GM21619 (cell line): ENCODE data around the gene SELENOH.
"Not testable (repeated sequence)": the region's sequence is repeated elsewhere in the genome, so short reads cannot be mapped to it uniquely, and the experiment has no call there.

Experiments used
- ATAC-seq: cut with Tn5 transposase; IDR thresholded peaks from one replicate; pipeline ENCODE4 v1.9.1; 2021; ENCODE audit not compliant: unreplicated experiment

The SELENOH gene, protein sequence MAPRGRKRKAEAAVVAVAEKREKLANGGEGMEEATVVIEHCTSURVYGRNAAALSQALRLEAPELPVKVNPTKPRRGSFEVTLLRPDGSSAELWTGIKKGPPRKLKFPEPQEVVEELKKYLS

DNA sequence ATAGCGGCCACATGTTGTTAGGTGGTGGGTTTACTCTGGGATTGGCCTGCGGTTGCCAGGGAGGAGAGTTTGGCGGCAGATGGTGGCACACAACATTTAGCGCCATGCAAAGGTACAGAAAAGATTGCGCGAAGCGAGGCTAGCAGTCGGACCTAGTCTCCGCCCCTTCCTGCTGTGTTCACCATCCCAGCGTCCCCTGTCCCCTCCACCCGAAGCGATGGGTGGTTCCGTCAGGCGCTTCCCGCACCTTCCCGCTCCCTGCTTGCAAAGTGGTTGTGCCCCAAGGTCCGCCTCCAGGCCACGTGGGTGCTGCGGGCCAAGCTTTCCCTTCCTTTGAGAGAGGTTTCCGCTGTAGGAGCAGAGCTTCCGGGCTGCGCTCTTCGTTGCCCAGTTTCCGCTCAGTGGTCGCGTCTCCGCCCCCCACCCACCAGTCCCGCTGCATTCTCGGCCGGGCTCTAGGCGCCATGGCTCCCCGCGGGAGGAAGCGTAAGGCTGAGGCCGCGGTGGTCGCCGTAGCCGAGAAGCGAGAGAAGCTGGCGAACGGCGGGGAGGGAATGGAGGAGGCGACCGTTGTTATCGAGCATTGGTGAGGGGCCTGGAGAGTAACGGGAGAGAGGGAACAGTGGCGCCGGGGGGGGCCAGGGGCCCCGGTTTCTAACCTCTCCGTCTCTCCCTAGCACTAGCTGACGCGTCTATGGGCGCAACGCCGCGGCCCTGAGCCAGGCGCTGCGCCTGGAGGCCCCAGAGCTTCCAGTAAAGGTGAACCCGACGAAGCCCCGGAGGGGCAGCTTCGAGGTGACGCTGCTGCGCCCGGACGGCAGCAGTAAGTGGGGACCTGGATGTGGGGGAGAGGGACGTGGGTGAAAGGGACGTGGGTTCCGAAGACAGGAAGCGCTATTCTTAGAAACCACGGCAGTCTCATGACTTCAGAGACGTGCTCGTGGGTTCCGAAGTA, at the start of gene SELENOH:
TSS of gene SELENOH (plus strand) at position 360 of the 955 bp plus-strand sequence. CDS start at position 465, 105 bp downstream.
- peak; percentile 91 for ATAC-seq

DNA sequence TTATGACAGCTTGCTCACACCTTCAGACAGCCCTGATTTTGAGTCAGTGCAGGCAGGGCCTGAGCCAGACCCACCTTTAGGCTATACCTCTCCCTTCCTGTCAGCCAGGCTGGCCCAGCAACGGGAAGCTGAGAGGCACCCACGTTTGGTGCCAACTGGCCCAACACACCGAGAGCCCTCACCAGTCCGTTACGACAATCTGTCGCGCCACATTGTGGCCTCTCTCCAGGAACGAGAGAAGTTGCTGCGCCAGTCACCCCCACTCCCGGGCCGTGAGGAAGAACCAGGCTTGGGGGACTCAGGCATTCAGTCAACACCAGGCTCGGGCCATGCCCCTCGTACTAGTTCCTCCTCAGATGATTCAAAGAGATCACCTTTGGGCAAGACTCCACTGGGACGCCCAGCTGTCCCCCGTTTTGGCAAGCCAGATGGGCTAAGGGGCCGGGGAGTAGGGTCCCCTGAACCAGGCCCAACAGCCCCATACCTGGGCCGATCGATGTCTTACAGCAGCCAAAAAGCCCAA, 42.4 kb upstream of the SELENOH start:
- no peak for ATAC-seq

DNA sequence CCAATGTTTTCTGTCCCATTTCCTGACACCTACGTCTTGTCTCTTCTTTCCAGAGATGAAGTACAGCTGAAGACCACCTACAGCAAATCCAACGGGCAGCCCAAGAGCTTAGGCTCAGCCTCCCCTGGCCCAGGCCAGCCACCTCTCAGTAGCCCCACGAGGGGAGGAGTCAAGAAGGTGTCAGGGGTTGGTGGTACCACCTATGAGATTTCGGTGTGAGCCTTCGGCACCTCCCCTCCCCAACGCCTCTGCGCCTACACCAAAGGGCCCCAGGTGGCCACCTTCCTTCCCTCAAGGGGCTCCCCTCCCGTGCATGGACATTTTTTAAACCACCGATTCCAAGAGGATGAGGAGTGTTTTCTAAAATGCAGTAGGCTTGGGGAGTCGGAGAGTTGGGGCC, 41.5 kb upstream of the SELENOH start:
- ATAC-seq = no peak

DNA sequence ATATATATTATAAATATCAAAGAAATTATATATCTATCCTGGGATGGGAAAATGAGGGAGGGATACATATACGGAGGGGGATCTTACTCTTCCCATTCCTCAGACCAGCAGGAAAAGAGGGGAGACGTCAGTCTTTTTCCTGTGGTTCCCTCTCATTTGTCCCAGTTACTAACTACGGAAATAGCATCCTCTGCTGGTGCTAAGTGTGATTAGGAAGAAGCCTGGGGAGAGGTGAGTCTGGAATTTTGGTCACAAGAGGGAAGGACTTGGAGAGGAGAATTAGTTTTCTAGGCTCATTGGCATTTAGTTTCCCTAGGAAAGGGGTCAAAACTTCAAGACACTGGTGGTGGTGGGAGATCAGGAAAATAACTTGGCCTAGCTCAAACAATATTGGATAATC, 40.9 kb upstream of the SELENOH start:
- no peak for ATAC-seq

DNA sequence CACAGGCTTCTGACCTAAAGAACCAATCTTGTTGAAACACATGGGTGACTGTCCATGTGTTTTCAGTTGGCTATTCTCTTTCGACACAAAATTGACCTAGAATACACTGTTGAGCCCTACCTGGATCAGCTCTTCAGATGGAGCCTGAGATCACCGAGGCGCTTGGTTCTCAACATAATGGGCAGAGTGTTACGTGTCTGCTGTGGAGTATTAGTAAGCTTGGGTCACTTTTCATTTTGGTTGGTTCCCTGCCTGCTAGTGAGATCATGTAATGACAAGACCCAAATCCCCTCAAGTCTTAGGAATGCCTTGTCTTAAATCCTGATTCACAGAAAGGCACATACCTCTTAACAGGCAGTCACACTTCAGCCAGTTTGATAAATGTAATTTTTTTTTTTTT, 38.0 kb upstream of the SELENOH start:
- ATAC-seq = no peak

DNA sequence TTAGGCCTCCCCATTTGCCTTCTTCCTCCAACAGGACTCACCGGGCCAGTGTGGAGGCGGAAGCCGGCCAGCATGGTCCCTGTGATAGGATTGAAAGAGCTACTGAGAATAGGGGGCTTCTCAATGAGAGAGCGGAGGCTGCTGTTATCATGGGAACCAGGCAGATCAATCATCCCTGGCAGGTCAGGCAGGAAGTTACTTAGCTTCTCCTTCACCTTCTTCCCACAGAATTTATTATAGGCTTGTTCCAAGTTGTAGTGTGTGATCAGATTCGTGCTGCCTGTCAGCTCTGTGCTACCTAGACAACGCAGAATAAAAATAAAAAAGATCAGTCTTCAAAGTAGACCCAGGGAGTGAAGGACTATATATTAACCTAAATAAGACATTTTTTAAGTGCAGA, 36.4 kb upstream of the SELENOH start:
- ATAC-seq = no peak

DNA sequence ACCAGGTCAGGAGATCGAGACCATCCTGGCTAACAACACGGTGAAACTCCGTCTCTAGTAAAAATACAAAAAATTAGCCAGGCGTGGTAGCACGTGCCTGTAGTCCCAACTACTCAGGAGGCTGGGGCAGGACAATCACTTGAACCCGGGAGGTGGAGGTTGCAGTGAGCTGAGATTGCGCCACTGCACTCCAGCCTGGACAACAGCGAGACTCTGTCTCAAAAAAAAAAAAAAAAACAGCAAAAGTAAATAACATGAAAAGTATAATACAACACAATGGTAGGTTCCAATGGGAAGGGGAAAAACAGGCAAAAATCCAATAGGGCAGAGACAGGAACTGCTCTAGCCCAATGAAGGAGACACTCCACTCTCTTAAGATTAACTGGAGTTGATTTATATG, 35.9 kb upstream of the SELENOH start:
- ATAC-seq = not testable (repeated sequence)

DNA sequence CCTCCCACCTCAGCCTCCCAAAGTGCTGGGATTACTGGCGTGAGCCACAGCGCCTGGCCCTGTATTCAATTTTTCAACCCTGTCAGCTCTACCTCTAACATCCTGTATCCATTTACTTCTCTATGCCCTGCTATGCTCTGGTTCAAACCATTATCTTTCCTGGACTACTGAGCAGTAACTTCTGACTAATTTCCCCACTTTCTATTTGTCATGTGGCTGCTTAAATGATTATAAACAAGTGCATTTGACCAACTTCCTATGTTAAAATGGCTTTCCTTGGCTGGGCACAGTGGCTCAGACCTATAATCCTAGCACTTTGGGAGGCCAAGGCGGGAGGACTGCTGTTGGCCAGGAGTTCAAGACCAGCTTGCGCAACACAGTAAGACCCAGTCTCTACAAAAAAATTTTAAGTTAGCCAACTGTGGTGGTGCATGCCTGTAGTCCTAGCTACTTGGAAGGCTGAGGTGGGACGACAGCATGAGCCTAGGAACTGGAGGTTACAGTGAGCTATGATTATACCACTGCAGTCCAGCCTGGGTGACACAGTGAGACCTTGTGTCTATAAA, 31.4 kb upstream of the SELENOH start:
- ATAC-seq = no peak

DNA sequence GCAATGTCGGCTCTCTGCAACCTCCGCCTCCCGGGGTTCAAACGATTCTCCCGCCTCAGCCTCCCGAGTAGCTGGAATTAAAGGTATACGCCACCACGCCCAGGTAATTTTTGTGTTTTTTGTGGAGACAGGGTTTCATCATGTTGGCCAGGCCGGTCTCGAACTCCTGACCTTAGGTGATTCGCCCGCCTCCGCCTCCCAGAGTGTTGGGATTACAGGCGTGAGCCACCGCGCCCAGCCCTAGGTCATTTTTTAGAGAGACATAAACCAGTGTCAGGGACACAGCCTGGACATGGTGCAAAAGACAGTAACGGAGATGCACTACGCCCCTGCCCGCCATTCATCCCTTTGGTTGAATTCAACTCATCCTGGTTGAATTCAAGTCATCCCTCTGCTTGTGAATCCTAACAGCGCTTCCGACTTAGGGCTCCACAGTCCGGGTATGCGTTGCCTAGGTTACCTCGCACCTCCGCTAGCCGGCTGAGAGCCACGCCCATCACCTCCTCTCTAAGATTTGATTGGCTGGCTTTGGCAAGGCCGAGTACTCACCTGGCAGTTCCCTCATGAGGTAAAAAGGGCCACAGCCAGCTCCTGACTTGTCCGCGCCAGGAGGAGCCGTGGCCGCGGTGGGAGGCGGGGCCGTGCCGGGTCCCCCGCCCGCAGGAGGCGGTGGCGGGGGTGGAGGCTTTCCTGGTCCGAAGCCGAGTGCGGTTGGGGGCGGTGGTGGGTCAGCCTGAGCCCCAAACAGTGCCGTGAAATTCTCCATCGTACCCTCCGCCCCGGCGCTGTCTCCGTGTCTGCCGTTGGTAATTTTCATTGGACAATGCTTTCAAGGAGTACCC, 29.7 kb upstream of the SELENOH start, which contains the start of gene MED19:
TSS of gene MED19 (minus strand) at position 802 of the 842 bp plus-strand sequence. CDS start at position 766, 36 bp downstream.
- peak; percentile 38 for ATAC-seq

DNA sequence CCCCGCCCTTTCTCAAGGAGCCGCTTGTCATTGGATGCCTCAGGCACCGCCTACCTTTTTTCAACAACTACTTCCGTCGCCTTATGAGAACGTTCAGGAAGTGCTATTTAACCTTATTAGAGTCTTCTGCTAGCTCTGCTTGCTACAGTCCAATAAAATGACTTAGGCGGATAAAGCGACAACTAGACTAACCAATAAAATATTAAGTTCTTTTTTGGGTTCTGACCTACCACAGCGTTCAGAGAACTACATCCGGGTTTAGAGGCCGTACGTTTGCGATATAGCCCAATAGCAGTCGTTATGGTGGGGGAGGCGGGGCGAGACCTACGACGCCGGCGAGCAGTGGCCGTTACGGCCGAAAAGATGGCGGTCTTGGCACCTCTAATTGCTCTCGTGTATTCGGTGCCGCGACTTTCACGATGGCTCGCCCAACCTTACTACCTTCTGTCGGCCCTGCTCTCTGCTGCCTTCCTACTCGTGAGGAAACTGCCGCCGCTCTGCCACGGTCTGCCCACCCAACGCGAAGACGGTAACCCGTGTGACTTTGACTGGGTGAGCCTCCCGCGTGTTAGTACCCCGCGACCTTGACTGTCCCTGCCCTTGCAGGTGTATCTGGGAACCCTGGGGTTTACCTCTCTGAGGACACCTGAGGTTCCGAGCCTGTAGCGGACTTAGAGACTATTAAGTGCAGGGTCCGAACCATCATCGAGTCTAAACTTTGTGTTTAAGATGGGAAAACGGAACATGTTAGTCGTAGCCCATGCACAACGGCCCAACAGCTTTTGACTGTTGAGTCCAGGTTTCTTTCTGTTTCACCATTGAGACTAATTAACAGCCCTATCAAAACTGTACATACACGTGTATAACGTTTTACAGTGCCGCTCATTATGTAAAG, 28.8 kb upstream of the SELENOH start, which contains the start of gene TMX2:
TSS of gene TMX2 (plus strand) at position 338 of the 895 bp plus-strand sequence. CDS start at position 364, 26 bp downstream.
- ATAC-seq = peak; percentile 91

DNA sequence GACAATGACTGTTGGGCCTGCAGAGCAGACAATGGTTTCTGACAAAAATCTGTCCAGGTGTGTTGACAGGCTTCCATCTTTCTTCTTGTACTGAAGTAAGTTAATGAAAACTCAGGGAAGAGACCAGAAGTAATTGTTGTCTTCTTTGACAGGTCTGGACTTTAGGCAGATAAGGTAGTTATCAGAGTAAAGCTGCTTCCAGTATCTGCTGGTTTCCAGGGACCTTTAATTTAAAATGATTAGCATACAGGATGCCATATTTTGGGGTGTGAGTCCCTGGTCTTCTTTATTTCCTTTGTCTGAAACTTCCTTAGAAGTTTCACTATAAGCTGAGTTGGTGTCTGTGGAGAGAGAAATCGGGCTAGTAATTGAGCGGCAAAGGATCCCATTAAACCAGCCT, 27.5 kb upstream of the SELENOH start:
- no peak for ATAC-seq

DNA sequence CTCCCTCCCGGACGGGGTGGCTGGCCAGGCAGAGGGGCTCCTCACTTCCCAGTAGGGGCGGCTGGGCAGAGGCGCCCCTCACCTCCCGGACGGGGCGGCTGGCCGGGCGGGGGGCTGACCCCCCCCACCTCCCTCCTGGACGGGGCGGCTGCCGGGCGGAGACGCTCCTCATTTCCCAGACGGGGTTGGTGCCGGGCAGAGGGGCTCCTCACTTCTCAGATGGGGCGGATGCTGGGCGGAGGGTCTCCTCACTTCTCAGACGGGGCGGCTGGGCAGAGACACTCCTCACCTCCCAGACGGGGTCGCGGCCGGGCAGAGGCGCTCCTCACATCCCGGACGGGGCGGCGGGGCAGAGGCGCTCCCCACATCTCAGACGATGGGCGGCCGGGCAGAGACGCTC, 24.6 kb upstream of the SELENOH start:
- not testable (repeated sequence) for ATAC-seq

DNA sequence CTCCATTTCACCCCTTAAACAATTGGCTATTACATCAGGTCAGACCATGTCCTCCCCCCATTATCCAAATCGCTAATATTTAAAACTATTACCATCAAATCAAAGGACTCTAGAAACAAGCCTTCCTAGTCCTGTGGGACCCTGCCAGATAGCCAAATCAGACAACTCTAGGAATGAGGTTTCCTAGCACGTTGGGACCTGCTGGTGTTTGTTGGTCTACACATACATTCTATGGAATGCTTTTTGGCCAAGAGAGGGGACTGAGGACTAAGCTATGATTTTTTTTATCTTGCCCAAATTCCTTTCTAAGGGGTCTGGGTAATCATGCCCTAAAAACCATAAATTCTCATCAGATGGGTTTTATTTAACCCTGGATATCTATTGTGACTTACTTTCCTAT, 14.1 kb upstream of the SELENOH start:
- no peak for ATAC-seq

DNA sequence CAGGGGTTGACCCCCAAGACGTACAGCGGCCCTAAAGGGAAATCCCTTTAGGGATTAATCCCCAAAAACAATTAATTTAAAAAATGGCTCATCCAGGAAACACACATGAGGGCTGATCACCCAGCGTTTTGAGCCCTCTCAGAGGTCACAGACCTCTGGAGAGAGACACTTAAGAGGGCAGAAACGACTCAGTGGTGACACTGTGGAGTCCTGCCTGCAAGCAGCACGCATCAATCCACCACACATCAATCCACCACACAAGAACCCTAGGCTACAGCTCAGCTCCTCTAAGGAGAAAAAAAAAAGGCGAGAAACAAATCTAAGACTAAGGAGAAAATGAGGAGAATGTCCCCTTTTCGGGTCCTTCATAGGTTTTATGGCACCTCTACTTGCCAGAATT, 12.5 kb upstream of the SELENOH start:
- ATAC-seq = no peak

DNA sequence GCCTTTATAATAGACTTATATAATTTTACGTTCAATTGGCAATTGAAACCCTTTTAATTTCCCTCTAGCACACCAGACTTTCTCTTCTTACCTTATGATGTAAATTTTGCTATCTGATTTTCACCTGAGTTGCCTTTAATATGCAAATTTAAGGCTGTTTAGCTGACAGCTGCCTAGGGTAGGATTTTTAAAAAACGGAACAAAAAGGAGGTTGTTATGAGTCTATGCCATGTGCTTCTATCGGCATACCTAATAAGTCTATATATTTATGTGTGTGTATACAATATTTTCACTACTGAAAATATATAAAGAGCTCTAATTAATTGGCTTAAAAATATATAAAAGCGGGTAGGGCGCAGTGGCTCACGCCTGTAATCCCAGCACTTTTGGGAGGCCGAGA, 11.8 kb upstream of the SELENOH start:
- no peak for ATAC-seq

DNA sequence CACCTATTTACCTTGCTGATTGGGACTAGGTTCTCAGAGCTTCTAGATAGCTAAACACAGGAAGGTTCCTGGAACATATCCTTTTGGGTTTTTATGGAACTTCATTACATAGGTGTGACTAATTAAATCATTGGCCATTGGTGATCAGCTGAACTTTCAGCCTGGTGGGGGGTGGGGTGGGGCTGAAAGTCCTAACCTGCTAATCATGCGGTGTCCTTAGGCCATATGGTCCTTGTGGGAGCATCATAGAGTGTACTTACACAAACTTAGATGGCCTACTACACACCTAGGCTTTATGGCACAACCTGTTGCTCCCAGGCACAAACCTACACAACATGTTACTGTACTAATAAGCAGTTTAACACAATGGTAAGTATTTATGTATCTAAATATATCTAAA, 8.6 kb upstream of the SELENOH start:
- no peak for ATAC-seq

DNA sequence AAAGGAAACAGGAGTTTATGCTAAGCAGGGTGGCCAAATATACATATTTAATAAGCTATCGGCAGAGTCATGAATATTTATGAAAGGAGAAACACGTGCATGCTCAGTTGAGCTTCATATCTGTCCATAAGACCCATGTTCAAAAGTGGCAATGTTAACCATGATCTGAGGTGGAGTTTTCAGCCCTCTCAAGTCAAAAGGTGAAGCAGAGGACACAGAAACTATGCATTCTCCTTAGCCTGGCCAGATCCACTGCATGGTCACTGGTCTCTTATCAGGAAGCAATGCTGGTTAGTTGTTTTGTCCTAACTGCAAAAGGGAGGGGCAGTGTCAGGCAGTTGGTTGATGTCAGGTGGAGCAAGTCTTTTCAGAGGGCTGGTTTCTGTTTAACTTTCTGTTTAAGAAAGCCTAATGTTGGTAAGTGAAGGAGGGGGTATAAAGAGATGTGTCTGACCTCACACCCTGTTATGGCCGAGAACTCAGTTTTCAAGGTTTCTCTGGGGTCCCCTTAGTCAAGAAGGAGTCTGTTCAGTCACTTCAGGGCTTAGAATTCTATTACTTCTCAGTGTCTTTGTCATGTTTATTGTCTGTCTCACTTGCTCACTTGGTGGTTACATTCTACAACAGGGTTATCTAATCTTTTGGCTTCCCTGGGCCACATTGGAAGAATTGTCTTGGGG, 5.5 kb upstream of the SELENOH start:
- no peak for ATAC-seq

DNA sequence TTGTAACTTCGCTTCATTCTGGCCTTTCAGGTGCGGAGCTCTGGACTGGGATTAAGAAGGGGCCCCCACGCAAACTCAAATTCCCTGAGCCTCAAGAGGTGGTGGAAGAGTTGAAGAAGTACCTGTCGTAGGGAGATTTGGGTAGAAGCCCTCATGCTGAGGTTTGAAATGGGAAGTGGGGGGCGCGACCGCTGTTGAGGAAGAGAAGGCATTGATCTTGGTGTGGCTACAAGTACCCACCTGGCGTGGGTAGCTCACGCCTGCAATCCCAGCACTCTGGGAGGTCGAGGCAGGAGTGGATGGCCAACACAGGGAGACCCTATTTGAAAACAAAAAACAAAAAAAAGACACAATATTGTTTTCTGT, 779 bp downstream of the SELENOH start:
- ATAC-seq = no peak

DNA sequence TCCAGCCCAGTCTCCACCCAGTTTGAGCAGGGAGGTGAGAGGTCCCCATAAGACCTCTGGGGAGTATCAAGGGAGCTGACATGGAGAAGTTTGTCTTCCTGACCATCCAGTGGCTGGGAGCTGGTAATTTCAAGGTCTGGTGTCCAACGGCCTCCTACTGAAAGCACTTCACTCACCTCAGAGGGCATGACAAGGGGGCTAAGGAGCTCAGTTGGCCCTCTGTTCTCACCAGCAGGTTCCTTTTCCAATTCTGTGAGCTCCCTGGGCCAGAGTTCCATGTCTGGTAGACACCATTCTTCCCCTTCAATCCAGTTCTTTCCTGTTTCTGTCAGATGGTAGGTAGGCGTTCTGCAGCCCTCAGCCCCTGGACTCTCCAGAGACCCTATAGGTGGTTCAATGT, 3.1 kb downstream of the SELENOH start:
- no peak for ATAC-seq
